ENCODE measurements around the gene CATSPER3.
A peak's percentile ranks its signal among the peaks of the same experiment; 100 is the strongest.
"Not testable (repeated sequence)": the region's sequence is repeated elsewhere in the genome, so short reads cannot be mapped to it uniquely, and the experiment has no call there.

Gene CATSPER3

DNA sequence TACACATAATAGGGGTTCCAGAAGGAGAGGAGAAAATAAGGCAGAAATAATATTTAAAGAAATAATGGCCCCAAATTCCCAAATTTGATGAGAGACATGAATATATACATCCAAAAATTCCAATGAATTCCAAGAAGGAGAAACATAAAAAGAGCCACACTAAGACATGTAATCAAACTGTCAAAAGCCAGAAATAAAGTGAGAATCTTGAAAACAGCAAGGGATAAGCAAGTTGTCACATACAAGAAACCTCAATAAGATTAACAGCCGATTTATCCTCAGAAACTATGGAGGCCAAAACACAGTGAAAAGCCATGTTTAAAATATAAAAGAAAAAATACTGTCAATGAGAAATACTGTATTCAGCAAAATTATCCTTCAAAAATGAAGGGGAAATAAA lies 14.5 kb downstream of the CATSPER3 start:
- ATAC-seq (replicated peaks; ENCODE audit: extremely low read depth, poor library complexity, severe bottlenecking) (no peak), DNase-seq (ENCODE audit: low spot score in 2 of 2) (no peak)
- H3K9me3 Mint-ChIP-seq: peaks cover 42% of the 10 kb centered on the region
- H3K4me1 Mint-ChIP-seq: no peaks in the 10 kb centered on the region
- H3K27me3 Mint-ChIP-seq: peaks cover 32% of the 10 kb centered on the region
- H3K27ac Mint-ChIP-seq (ENCODE audit: low read depth): no peak overlapping the region
- H3K36me3 Mint-ChIP-seq (ENCODE audit: insufficient read depth): no peaks in the 10 kb centered on the region
- H3K4me3 Mint-ChIP-seq: no peak overlapping the region

DNA sequence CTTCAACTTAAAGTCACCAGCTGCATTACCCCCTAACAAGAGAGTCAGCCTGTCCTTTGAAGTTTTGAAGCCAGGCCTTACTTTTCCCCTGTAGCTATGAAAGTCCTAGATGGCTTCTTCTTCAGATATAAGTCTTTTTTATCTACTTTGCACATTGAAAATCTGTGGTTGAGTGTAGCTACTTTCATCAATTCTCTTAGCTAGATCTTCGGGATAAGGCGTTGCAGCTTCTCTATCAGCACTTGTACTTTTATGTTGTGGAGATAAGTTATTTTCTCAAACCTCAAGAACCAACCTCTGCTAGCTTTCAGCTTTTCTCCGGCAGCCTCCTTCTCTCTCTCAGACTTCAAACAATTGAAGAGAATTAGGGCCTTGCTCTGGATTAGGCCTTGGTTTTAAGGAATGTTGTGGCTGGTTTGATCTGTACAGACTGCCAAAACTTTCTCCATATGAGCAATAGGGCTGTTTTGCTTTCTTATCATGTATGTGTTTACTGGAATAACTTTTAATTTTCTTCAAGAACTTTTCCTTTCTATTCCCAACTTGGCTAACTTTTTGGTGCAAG lies 21.6 kb downstream of the CATSPER3 start:
- Mint-ChIP-seq H3K4me3 (no peak overlapping the region), H3K9me3 (no peaks in the 10 kb centered on the region), H3K27ac (ENCODE audit: low read depth) (no peak overlapping the region), H3K4me1 (no peaks in the 10 kb centered on the region), H3K27me3 (peaks cover 9% of the 10 kb centered on the region), H3K36me3 (ENCODE audit: insufficient read depth) (no peaks in the 10 kb centered on the region)
- ATAC-seq (replicated peaks; ENCODE audit: extremely low read depth, poor library complexity, severe bottlenecking) (no peak), DNase-seq (ENCODE audit: low spot score in 2 of 2) (no peak)

DNA sequence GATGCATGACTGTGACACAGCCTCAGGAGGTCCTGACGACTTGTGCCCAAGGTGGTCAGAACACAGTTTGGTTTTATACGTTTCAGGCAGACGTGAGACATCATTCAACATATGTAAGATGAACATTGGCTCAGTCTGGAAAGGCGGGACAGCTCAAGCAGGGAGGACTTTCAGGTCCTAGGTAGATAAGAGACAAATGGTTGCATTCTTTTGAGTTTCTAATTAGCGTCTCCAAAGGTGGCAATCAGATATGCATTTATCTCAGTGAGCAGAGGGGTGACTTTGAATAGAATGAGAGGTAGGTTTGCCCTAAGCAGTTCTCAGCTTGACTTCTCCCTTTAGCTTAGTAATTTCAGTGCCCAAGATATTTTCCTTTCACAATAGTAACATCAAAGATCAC lies 22.5 kb downstream of the CATSPER3 start:
- H3K27ac Mint-ChIP-seq (ENCODE audit: low read depth); H3K4me1 Mint-ChIP-seq; H3K9me3 Mint-ChIP-seq; H3K36me3 Mint-ChIP-seq (ENCODE audit: insufficient read depth); H3K4me3 Mint-ChIP-seq; ATAC-seq (replicated peaks; ENCODE audit: extremely low read depth, poor library complexity, severe bottlenecking); DNase-seq (ENCODE audit: low spot score in 2 of 2); H3K27me3 Mint-ChIP-seq: not testable (repeated sequence)

DNA sequence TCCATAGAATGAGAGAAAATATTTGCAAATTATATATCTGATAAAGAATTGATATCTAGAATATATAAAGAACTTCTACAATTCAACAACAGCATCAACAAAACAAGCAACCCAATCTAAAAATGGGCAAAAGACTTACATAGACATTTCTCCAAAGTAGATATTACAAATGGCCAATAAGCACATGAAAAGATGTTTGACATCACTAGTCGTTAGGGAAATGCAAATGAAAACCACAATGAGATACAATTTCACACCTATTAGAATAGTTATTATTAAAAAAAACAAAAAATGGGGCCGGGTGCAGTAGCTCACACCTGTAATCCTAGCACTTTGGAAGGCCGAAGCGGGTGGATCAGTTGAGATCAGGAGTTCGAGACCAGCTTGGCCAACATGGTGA lies 24.4 kb downstream of the CATSPER3 start:
- H3K27me3 Mint-ChIP-seq: peaks cover 6% of the 10 kb centered on the region
- no peak overlapping the region for H3K4me3 Mint-ChIP-seq
- H3K36me3 Mint-ChIP-seq (ENCODE audit: insufficient read depth): no peaks in the 10 kb centered on the region
- DNase-seq (ENCODE audit: low spot score in 2 of 2): no peak
- no peak for ATAC-seq (replicated peaks; ENCODE audit: extremely low read depth, poor library complexity, severe bottlenecking)
- H3K9me3 Mint-ChIP-seq: no peaks in the 10 kb centered on the region
- no peak overlapping the region for H3K27ac Mint-ChIP-seq (ENCODE audit: low read depth)
- H3K4me1 Mint-ChIP-seq: no peaks in the 10 kb centered on the region

DNA sequence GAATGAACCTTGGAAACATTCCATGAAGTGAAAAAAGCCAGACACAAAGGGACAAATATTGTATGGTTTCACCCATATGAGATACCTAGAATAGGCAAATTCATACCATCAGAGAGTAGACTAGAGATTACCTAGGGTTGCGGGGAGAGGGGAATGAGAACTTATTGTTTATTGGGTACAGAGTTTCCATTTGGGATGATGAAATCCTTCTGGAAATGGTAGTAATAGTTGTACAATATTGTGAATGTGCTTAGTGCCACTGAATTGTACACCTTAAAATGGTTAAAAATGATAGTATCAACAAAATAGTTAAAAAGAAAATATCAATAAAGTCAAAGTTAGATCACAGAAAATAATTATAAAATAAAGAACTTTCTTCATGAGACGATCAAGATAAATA lies 25.5 kb downstream of the CATSPER3 start:
- no peak overlapping the region for H3K4me3 Mint-ChIP-seq
- H3K36me3 Mint-ChIP-seq (ENCODE audit: insufficient read depth): no peaks in the 10 kb centered on the region
- no peaks in the 10 kb centered on the region for H3K9me3 Mint-ChIP-seq
- ATAC-seq (replicated peaks; ENCODE audit: extremely low read depth, poor library complexity, severe bottlenecking) (no peak), DNase-seq (ENCODE audit: low spot score in 2 of 2) (no peak)
- no peaks in the 10 kb centered on the region for H3K4me1 Mint-ChIP-seq
- no peak overlapping the region for H3K27ac Mint-ChIP-seq (ENCODE audit: low read depth)
- H3K27me3 Mint-ChIP-seq: peaks cover 6% of the 10 kb centered on the region

DNA sequence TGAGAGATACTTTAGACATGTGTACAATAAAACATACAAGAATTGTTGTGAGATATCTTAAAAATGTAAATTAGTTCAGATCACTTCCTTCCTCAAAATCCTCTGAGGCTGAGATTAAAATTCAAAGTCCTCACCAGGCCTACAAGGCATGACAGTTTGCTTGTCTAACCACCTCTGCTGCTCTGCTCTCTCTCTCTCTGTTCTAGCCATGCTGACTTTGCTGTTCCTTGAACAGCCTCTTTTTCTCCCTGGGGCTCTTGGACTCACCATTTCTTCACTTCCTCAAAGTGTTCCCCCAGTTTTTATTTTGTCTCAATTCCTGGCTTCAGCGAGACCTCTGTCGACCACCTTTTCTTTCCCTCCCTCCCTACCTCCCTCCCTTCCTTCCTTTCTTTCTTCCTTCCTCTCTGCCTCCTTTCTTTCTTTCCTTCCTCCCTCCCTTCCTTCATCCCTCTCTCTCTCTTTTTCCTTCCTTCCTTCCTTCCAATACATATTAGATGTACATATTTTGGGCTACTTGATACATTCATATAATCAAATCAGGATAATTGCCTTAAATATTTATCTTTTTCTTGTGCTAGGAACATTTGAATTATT lies 27.0 kb downstream of the CATSPER3 start:
- H3K4me3 Mint-ChIP-seq: no peak overlapping the region
- no peak overlapping the region for H3K27ac Mint-ChIP-seq (ENCODE audit: low read depth)
- ATAC-seq (replicated peaks; ENCODE audit: extremely low read depth, poor library complexity, severe bottlenecking) (no peak), DNase-seq (ENCODE audit: low spot score in 2 of 2) (no peak)
- peaks cover 2% of the 10 kb centered on the region for H3K27me3 Mint-ChIP-seq
- no peaks in the 10 kb centered on the region for H3K36me3 Mint-ChIP-seq (ENCODE audit: insufficient read depth)
- no peaks in the 10 kb centered on the region for H3K4me1 Mint-ChIP-seq
- H3K9me3 Mint-ChIP-seq: no peaks in the 10 kb centered on the region

DNA sequence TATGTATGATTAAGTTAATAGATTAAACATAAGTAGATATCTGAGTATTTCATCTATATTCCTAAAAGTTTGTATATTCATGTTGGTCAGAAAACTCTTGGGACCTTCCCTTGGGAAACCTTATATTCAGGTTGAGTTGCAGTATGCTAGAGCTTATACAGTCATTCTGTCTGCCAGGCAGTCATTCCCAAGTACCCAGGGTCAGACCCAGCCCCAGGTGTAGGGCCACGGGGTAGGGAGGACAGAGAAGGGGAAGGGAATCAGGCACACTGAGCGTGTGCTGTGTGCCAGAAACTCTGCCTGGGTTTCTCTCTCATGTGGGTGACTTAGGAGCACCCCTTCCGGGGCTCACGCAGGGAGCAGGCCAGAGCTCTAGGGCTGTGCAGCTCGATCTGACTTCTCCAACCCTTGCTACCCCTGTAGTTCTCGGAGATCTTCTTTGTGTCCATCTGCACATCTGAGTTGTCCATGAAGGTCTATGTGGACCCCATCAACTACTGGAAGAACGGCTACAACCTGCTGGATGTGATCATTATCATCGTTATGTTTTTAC lies 28.2 kb downstream of the CATSPER3 start:
- no peaks in the 10 kb centered on the region for H3K36me3 Mint-ChIP-seq (ENCODE audit: insufficient read depth)
- H3K27me3 Mint-ChIP-seq: no peaks in the 10 kb centered on the region
- ATAC-seq (replicated peaks; ENCODE audit: extremely low read depth, poor library complexity, severe bottlenecking) (no peak), DNase-seq (ENCODE audit: low spot score in 2 of 2) (no peak)
- no peaks in the 10 kb centered on the region for H3K9me3 Mint-ChIP-seq
- H3K4me1 Mint-ChIP-seq: no peaks in the 10 kb centered on the region
- no peak overlapping the region for H3K4me3 Mint-ChIP-seq
- no peak overlapping the region for H3K27ac Mint-ChIP-seq (ENCODE audit: low read depth)

DNA sequence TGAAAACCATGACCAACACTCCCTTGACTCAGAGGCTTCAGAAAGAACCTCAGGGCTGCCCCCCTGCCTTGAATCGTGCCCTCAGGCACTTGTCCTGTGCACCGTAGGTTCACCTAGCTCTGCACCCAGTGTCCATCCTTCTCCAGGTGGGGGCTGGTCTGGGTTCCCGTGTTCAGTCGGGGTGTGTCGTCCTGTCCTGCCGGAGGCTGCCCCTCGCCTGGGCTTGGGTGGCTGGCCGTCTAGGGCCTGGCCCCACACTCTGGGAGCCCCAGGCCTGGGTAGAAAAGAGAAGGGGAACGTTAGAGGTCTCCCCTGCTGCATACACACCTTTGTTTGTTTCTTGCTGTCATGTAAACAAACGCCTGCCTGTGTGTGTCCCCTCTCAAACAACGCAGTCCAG lies 29.3 kb downstream of the CATSPER3 start:
- no peak for DNase-seq (ENCODE audit: low spot score in 2 of 2)
- Mint-ChIP-seq H3K36me3 (ENCODE audit: insufficient read depth) (no peaks in the 10 kb centered on the region), H3K9me3 (no peaks in the 10 kb centered on the region), H3K27me3 (no peaks in the 10 kb centered on the region), H3K4me3 (no peak overlapping the region), H3K27ac (ENCODE audit: low read depth) (no peak overlapping the region), H3K4me1 (no peaks in the 10 kb centered on the region)
- no peak for ATAC-seq (replicated peaks; ENCODE audit: extremely low read depth, poor library complexity, severe bottlenecking)

DNA sequence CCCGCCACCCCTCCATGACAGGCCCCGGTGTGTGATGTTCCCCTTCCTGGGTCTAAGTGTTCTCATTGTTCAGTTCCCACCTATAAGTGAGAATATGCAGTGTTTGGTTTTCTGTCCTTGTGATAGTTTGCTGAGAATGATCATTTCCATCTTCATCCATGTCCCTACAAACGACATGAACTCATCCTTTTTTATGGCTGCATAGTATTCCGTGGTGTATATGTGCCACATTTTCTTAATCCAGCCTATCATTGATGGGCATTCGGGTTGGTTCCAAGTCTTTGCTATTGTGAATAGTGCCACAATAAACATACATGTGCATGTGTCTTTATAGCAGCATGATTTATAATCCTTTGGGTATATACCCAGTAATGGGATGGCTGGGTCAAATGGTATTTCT lies 30.4 kb downstream of the CATSPER3 start:
- not testable (repeated sequence) for H3K27me3 Mint-ChIP-seq; H3K27ac Mint-ChIP-seq (ENCODE audit: low read depth); H3K9me3 Mint-ChIP-seq; ATAC-seq (replicated peaks; ENCODE audit: extremely low read depth, poor library complexity, severe bottlenecking); H3K4me3 Mint-ChIP-seq; H3K36me3 Mint-ChIP-seq (ENCODE audit: insufficient read depth); H3K4me1 Mint-ChIP-seq; DNase-seq (ENCODE audit: low spot score in 2 of 2)

DNA sequence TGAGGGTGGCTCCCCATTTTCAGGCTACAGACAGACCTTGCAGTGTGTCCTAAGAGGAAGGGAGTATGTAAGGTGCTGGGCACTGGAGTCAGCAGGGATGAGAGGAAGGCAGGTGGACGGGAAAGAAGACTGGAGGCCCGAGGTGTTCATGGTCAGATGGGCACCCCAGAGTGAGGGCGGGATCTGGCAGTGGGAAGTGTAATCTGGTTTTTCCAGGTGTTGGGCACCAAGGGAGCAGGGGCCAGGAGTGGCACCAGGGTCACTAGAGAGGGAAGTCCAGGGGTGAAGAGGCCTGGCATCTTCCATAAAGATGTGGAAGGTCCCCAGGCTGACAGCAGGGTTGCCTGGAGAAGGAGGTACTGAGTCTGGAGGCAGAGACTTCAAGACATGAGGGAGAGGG lies 36.7 kb downstream of the CATSPER3 start:
- no peaks in the 10 kb centered on the region for H3K4me1 Mint-ChIP-seq
- ATAC-seq (replicated peaks; ENCODE audit: extremely low read depth, poor library complexity, severe bottlenecking) (no peak), DNase-seq (ENCODE audit: low spot score in 2 of 2) (no peak)
- peak overlapping the region; percentile 12 for H3K27ac Mint-ChIP-seq (ENCODE audit: low read depth)
- no peaks in the 10 kb centered on the region for H3K9me3 Mint-ChIP-seq
- no peaks in the 10 kb centered on the region for H3K27me3 Mint-ChIP-seq
- no peaks in the 10 kb centered on the region for H3K36me3 Mint-ChIP-seq (ENCODE audit: insufficient read depth)
- no peak overlapping the region for H3K4me3 Mint-ChIP-seq

DNA sequence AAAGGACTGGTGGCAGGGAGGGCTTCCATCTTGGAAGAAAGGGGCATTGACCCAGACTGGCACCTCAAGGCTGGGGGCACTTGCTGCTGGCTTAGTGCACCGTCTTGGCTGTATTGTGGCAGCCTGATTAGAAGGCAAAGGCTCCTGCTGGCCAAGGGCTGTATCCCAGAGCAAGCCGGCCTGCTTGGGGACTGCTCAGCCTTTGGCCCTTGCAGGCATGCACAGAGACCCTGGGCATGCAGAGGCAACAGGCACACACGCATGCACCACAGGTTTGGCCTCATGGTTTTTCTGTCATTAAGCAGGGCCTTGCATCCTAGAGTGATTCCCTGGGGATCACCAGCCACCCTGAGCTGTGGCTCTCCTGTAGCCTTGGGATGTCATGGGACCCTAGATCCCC lies 37.4 kb downstream of the CATSPER3 start:
- Mint-ChIP-seq H3K27ac (ENCODE audit: low read depth) (no peak overlapping the region), H3K4me1 (no peaks in the 10 kb centered on the region), H3K36me3 (ENCODE audit: insufficient read depth) (no peaks in the 10 kb centered on the region), H3K27me3 (no peaks in the 10 kb centered on the region), H3K9me3 (no peaks in the 10 kb centered on the region), H3K4me3 (no peak overlapping the region)
- no peak for ATAC-seq (replicated peaks; ENCODE audit: extremely low read depth, poor library complexity, severe bottlenecking)
- no peak for DNase-seq (ENCODE audit: low spot score in 2 of 2)

DNA sequence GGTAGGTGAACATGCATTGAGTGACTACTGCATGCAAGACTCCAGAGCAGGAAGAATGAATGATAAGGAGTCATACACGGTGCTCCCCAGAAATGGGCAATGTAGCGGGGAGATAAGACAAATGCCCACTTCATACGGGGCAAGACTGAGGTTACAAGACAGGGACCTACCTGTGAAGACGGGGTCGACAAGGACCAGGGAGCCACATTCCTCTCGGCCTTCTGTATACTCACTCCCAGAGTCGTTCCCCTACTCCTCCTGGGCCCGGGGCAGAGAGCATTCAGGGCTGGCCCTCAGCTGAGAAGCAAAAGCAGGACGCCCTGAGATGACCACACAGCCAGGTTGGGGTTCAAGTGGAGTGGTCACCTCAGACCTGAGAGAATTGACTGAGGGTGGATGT lies 39.6 kb downstream of the CATSPER3 start:
- no peak for DNase-seq (ENCODE audit: low spot score in 2 of 2)
- no peak overlapping the region for H3K27ac Mint-ChIP-seq (ENCODE audit: low read depth)
- no peak for ATAC-seq (replicated peaks; ENCODE audit: extremely low read depth, poor library complexity, severe bottlenecking)
- no peaks in the 10 kb centered on the region for H3K4me1 Mint-ChIP-seq
- no peaks in the 10 kb centered on the region for H3K9me3 Mint-ChIP-seq
- no peaks in the 10 kb centered on the region for H3K27me3 Mint-ChIP-seq
- no peak overlapping the region for H3K4me3 Mint-ChIP-seq
- H3K36me3 Mint-ChIP-seq (ENCODE audit: insufficient read depth): no peaks in the 10 kb centered on the region

DNA sequence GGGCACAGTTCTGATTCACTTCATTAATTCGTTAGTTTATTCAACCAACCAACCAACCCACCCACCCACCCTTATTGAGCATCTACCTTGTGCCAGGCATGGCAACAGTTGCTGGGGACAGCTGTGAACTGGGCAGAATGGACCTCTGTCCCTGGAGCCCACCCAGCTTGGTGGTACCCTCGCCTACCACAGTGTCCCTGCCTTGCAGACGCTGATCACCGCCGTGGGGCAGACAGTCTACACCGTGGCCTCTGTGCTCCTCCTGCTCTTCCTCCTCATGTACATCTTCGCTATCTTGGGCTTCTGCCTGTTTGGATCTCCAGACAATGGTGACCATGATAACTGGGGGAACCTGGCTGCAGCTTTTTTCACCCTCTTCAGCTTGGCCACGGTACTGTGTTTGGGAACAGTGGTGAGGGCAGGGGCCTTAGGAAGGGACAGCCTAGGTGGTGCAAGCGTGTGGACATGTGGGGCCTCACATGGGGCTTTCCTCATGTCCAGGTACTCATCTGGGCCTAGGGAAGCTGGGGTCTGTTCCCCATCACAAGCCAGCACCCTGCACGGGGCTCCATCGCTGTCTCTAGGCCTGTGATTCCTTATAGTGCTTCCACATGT lies 40.1 kb downstream of the CATSPER3 start:
- H3K27ac Mint-ChIP-seq (ENCODE audit: low read depth): no peak overlapping the region
- no peak for DNase-seq (ENCODE audit: low spot score in 2 of 2)

More for the DNA sequence above, 40.1 kb downstream of the CATSPER3 start:
- Mint-ChIP-seq H3K27me3 (no peaks in the 10 kb centered on the region), H3K9me3 (no peaks in the 10 kb centered on the region), H3K4me1 (peaks cover 4% of the 10 kb centered on the region), H3K4me3 (no peak overlapping the region), H3K36me3 (ENCODE audit: insufficient read depth) (no peaks in the 10 kb centered on the region)
- ATAC-seq (replicated peaks; ENCODE audit: extremely low read depth, poor library complexity, severe bottlenecking): no peak
